Stimulated activated CD4-positive, alpha-beta T cell treated with anti-CD3 and anti-CD28 coated beads, Interleukin-12 subunit alpha, Interleukin-12 subunit beta, amount 100 ng/mL, for 24 hours (primary cell): ENCODE data around the gene PARD3.
"Not testable (repeated sequence)": the region's sequence is repeated elsewhere in the genome, so short reads cannot be mapped to it uniquely, and the experiment has no call there.

Experiments
- DNase-seq, 2 experiments: peaks; one replicate each; pipeline ENCODE4 v3.0.0-alpha.2; 2020; ENCODE audit warnings: low read depth in 2 of 2

The PARD3 gene

GRCh38 chr10:34392641-34393170 lies 422.4 kb downstream of the PARD3 start:
- DNase-seq = no peak

- DNase-seq = not testable (repeated sequence)
These were observed 423.9 kb downstream of the PARD3 start for GRCh38 chr10:34391168-34391567.

- no peak for DNase-seq
These were observed 425.3 kb downstream of the PARD3 start for GRCh38 chr10:34389801-34390200.

- no peak for DNase-seq
These were observed 428.2 kb downstream of the PARD3 start for GRCh38 chr10:34386921-34387320.

- DNase-seq = no peak
These were observed 430.7 kb downstream of the PARD3 start for GRCh38 chr10:34384372-34384771.

GRCh38 chr10:34382626-34383025 lies 432.5 kb downstream of the PARD3 start:
- DNase-seq = no peak

GRCh38 chr10:34380856-34381255 lies 434.2 kb downstream of the PARD3 start:
- no peak for DNase-seq

GRCh38 chr10:34378297-34378696 lies 436.8 kb downstream of the PARD3 start:
- DNase-seq = no peak

- no peak for DNase-seq
These were observed 437.3 kb downstream of the PARD3 start for GRCh38 chr10:34377833-34378232.

- DNase-seq = no peak
These were observed 440.6 kb downstream of the PARD3 start for GRCh38 chr10:34374356-34375045.

- DNase-seq = no peak
These were observed 441.9 kb downstream of the PARD3 start for GRCh38 chr10:34373211-34373610.

GRCh38 chr10:34372509-34372908 lies 442.6 kb downstream of the PARD3 start:
- no peak for DNase-seq

- DNase-seq = no peak
These were observed 445.0 kb downstream of the PARD3 start for GRCh38 chr10:34370126-34370525.

- no peak for DNase-seq
These were observed 446.0 kb downstream of the PARD3 start for GRCh38 chr10:34369120-34369519.

- no peak for DNase-seq
These were observed 450.7 kb downstream of the PARD3 start for GRCh38 chr10:34364253-34365037.

- DNase-seq = no peak
These were observed 454.1 kb downstream of the PARD3 start for GRCh38 chr10:34360984-34361383.

- DNase-seq = no peak
These were observed 455.7 kb downstream of the PARD3 start for GRCh38 chr10:34359435-34359813.

- DNase-seq = no peak
These were observed 456.2 kb downstream of the PARD3 start for GRCh38 chr10:34358729-34359434.

- no peak for DNase-seq
These were observed 458.6 kb downstream of the PARD3 start for GRCh38 chr10:34356463-34356862.

- not testable (repeated sequence) for DNase-seq
These were observed 461.6 kb downstream of the PARD3 start for GRCh38 chr10:34353530-34353929.

- DNase-seq = not testable (repeated sequence)
These were observed 462.4 kb downstream of the PARD3 start for GRCh38 chr10:34352599-34353204.

GRCh38 chr10:34351161-34351560 lies 463.9 kb downstream of the PARD3 start:
- DNase-seq = no peak
